HG02678 (cell line): ENCODE results near the gene ABCF3.

Source experiments
- ATAC-seq: cut with Tn5 transposase; IDR thresholded peaks from one replicate; pipeline ENCODE4 v1.9.1; 2021; ENCODE audit warnings: mild to moderate bottlenecking, moderate library complexity; ENCODE audit not compliant: unreplicated experiment

The ABCF3 gene

DNA sequence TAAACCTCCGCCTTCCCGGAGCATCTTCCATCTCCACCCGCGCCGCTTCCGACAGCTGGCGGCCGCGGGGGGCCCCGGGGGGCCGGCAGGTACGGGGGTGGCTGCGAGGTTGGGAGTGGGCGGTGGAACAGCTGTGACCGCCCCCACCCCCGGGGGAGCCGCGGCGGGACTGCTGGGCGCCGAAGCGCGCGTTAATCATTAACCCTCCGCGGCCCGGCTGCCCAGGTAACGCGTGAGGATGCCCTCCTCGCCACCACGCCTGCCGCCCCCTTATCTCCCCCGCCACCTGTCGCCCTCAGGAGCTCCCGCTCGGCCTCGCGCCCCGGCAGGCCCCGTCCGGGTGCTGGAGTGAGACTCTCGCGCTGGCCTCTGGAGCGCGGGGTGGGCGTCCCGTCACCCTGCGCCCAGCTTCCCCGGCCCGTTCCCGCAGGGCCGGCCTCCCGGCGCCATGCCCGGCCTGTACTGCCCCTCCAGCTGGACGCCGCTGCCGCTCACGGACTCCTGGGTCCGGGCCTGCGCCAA is 44.1 kb downstream of the ABCF3 start:
- ATAC-seq: peak; percentile 15

DNA sequence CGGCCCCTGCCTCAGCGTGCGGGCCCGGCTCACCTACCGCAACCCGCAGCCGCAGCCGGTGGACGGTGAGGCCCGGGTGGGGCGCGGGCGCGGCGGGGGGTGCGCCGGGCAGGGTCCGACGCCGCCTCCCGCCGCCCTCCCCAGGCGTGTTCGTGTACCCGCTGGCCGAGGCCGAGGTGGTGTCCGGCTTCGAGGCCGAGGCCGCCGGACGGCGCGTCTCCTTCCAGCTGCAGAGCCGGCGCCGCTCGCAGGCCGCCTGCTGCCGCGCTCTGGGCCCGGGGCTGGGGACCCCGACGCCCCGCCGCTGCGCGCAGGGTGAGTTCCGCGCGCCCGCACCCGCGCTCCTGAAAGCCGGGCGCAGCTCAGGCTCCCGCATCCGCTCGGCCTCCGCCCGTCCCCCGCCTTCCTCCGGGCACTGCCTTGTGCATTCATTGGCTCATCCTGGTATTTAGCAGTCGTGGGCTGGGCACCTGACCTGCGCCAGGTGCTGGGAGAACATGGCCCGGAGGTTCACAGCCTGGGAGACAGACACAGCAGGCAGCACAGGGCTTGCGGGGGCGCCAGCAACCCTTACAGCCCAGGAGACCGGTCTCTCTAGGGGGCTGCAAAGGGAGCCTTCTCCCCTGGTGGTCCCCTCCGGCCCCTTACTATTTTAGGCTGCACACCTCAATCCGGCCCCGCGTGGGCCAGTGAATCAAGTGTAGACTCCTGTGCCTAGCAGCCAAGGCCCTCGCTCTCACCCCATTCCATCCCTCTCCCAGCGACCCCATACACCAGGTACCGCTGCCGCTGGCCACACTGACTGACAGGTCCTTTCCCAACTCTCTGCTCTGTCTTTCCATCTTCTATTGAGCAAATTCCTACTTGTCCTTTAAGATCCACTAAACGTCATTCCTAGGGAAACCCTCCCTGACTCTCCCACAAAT is 44.9 kb downstream of the ABCF3 start:
- ATAC-seq: no peak

DNA sequence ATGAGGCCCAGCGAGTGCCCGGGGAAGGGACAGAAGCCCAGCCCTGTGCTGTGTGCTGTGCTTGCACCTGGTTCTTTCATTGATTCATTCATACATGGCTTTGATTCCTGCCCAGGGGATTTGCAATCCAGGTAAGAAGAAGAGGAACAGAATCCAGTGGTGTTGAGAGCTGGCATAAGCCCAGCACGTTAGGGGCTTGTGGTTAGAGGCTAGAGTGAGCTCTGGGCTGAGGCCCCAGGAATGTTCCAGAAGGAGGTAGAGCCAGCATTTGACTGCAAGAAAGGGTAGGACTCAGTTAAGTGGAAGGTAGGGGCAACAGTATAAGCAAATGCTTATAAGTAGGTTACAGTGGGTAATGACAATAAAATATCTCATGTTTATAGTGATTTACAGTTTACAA is 45.7 kb downstream of the ABCF3 start:
- no peak for ATAC-seq

DNA sequence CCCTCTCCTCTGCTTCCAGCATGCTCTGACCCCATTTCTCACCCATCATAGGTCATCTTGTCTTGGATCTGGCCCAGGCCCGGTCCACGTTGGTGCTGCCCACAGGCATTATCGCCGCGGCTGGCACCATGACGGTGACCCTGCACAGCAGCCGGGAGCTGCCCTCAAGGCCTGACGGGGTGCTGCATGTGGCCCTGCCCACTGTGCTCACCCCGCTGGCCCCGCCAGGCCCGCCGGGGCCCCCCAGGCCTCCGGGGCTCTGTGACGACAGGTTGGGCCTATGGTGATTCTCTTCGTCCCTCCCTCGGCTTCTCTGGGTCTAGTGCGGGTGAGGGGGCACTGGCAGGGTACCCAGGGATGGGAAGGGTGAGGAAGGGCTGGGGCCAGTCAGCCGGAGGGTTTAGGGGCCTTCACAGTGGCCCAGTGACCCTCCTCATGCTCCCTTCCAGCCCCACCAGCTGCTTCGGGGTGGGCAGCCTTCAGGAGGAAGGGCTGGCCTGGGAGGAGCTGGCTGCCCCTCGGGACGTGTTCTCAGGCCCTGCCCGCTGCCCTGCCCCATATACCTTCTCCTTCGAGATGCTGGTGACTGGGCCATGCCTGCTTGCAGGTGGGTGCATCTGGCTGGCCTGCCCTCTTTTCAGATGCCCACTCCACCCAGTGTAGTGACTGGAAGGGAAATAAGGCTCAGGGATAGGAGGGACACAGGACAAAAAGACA is 47.3 kb downstream of the ABCF3 start:
- no peak for ATAC-seq

DNA sequence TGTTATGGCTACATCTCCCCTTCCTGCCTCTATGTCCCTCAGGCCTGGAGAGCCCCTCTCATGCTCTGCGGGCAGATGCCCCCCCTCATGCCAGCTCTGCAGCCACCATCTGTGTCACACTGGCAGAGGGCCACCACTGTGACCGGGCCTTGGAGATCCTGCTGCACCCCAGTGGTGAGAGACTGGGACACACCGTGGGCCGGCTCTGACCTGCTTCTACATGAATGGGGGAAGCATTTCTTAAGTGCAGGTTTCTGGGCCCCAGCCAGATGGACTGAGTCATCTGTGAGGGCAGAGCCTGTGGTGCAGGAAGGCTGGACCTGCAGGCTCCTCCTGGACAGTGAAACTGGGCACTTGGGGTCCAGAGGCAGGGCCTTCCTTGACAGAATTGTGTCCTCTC is 48.2 kb downstream of the ABCF3 start:
- no peak for ATAC-seq

DNA sequence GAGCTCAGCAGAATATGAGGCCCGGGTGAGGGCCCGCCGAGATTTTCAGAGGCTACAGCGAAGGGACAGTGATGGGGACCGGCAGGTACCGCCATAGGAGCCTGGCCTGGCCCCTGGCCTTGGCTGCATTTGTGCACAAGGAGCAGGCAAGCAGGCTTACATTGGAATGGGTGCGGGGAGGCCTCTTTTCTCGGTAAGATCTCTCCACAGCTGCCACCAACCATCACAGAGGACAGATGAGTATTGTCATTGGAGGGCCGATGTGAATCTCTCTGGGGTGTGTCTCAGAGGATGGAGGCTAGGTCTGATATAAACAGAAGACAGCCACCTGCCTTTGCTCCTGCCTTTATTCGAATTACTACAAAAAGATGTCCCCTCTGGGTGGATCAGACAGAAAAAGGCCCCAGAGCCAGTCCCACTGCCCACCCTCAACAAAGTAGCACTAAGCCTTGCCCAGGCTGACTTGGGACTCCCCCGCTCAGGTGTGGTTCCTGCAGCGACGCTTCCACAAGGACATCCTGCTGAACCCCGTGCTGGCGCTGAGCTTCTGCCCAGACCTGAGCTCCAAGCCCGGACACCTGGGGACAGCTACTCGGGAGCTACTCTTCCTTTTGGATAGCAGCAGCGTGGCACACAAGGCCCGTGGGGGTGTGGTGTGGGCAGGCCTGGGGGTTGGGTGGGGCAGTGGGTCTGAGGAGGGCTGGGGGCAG is 48.8 kb downstream of the ABCF3 start:
- ATAC-seq: no peak

DNA sequence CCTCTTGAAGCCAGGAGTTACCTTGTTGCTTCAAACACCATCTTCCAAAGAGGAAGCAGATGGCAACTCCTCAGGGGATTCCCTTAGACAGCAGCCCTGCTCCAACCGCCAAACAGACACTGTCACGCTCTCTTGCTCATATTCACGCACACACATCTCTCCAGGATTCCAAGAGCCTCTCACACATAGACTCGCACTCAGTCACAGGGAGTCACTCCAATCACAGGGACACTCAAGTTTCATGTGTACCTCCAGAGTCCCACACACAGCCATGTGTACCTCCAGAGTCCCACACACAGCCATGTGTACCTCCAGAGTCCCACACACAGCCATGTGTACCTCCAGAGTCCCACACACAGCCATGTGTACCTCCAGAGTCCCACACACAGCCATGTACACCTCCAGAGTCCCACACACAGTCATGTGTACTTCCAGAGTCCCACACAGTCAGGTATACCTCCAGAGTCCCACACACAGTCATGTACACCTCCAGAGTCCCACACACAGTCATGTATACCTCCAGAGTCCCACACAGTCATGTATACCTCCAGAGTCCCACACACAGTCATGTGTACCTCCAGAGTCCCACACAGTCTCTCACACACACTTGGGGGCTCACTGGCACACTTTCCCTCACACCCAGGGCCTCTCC is 49.5 kb downstream of the ABCF3 start:
- ATAC-seq: no peak

DNA sequence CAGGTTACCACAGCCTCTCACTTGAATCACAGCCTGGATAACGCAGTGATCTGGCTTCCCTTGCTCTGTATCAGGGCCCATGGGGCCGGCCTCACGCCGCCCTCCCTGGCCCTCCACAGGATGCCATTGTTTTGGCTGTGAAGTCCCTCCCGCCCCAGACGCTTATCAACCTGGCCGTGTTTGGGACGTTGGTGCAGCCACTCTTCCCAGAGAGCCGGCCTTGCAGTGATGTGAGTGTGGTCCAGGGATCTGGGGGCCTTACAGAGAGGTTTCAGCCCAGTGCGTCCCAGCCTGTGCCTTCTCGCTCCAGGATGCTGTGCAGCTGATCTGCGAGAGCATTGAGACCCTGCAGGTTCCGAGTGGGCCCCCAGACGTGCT is 50.0 kb downstream of the ABCF3 start:
- no peak for ATAC-seq

DNA sequence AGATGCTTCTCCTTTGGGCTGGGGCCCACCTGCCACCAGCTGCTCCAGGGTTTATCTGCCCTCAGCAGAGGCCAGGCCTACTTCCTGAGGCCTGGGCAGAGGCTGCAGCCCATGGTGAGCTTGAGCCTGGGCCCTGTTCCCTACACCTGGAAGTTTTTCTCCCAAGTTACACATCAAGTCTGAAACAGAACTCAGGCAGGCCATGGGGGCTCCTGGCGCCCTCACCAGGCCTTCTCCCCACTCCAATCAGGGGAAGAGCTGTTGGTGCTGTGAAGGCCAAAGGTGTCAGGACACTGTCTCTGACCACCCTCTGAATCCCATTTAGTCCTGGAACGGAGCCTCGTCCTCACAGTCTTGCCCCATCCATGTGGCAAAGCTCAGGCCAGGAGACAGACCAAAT is 50.6 kb downstream of the ABCF3 start:
- ATAC-seq: no peak

DNA sequence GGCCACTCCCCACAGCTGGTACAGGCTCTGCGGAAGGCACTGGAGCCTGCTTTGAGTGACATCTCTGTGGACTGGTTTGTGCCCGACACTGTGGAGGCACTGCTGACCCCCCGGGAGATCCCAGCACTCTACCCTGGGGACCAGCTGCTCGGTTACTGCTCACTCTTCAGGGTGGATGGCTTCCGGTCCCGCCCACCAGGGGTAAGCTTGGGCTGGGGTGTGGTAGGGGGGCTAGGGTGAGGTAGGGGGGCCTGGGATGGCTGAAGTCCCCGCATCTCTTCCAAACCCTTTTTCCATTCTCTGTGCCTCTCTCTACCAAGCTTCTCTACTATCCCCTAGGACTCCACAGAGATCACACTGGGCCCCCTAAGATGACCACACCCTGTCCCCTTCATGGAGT is 51.2 kb downstream of the ABCF3 start:
- ATAC-seq: no peak

DNA sequence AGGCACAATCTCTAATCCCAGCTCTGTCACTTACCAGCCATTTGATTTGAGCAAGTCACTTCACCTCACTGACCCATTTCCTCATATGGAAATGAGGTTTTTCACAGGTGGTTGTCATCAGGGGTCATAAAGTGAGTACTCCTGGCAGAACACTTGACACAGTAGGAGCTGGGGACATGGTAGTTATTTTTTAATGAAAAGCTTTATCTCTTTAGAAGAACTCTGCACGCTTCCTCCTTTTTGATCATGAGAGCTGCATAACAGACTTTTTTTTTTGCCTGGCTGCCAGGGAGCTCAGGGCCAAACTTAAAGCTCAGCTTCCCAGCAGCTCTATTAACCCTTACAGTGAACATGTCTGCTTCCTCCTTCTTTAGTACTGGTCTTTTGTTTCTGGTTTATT is 51.8 kb downstream of the ABCF3 start:
- no peak for ATAC-seq

DNA sequence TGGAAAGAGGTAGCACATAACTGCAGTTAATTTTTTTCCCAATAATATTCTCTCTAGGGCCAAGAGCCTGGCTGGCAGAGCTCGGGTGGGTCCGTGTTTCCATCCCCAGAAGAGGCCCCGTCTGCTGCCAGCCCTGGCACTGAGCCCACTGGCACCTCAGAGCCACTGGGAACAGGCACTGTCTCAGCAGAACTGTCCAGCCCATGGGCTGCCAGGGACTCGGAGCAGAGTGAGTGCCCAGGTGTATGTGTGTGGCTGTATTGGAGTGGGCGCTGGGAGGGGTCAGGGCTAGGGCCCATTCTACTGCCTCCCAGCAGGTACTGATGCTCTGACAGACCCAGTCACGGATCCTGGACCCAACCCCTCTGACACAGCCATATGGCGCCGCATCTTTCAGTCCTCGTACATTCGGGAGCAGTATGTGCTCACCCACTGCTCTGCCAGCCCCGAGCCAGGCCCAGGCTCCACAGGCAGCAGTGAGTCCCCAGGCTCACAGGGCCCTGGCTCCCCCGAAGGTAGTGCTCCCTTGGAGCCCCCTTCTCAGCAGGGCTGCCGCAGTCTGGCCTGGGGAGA is 52.3 kb downstream of the ABCF3 start:
- no peak for ATAC-seq

DNA sequence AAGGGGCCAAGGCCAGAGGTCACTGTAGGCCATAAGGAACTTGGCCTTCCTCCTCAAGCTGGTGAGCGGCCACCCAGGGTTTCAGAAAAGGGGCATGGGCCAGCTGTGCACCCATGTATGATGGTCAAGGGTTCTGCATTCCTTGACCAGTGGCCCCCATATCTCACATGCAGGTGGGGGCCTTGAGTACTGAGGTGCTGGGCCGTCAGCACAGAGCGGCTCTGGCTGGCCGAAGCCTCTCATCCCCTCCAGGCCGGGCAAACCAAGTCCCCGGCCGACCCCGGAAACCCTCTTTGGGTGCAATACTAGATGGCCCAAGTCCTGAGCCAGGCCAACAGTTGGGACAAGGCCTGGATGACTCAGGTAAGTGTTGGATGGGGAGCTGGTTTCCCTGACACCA is 53.2 kb downstream of the ABCF3 start:
- ATAC-seq: no peak

DNA sequence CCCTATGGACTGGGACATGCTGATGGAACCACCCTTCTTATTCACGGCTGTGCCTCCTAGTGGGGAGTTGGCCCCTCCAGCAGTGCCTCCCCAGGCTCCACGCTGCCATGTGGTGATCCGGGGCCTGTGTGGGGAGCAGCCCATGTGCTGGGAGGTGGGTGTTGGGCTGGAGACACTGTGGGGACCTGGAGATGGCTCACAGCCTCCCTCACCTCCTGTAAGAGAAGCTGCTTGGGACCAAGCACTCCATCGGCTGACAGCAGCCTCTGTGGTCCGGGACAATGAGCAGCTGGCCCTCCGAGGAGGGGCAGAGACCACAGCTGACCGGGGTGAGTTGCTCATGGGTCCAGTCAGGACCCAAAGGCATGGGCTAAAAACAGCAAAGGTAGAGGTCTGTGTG is 53.7 kb downstream of the ABCF3 start:
- no peak for ATAC-seq

DNA sequence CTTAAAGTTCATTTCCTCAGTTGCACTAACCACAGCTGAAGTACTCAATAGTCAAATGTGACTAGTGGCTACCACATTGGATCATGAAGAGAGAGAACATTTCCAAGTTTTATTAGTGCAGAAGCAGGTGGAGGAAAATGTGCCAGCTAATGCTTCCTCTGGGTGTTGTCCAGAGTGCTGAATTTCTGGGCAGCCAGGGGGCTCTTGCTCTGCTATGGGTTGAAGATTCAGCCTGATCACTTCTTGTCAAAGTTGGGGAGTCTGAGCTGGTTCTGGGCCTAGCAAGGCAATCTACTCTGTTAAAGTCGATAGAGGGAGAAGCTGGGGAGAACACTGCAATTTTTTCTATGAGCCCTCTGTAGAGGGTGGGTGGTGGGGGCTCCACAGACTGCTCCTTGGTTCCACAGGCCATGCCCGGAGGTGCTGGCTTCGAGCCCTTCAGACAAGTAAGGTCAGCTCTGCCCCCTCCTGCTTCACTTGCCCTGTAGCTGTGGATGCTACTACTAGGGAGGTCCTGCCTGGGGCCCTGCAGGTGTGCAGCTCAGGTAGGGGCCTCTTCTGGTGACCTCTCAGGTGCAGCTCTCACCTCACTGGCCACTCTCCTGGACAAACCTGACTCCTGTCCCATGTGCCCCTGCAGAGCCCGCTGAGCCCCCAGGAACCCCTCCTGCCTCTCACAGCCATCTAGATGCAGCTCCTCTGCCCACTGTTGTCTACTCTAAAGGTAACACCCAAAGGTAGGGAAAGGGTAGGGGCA is 54.6 kb downstream of the ABCF3 start:
- ATAC-seq: no peak

DNA sequence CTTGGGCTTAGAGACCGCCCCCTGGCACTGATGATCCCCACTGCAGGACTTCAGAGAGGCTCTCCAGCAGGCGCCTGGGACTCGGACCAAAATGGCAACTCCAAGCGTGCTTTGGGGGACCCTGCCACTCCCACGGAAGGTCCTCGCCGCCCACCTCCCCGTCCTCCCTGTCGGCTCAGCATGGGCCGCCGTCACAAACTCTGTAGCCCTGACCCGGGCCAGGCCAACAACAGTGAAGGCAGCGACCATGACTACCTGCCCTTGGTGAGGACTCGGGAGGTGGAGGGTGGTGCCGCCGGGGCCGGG is 55.1 kb downstream of the ABCF3 start:
- no peak for ATAC-seq

DNA sequence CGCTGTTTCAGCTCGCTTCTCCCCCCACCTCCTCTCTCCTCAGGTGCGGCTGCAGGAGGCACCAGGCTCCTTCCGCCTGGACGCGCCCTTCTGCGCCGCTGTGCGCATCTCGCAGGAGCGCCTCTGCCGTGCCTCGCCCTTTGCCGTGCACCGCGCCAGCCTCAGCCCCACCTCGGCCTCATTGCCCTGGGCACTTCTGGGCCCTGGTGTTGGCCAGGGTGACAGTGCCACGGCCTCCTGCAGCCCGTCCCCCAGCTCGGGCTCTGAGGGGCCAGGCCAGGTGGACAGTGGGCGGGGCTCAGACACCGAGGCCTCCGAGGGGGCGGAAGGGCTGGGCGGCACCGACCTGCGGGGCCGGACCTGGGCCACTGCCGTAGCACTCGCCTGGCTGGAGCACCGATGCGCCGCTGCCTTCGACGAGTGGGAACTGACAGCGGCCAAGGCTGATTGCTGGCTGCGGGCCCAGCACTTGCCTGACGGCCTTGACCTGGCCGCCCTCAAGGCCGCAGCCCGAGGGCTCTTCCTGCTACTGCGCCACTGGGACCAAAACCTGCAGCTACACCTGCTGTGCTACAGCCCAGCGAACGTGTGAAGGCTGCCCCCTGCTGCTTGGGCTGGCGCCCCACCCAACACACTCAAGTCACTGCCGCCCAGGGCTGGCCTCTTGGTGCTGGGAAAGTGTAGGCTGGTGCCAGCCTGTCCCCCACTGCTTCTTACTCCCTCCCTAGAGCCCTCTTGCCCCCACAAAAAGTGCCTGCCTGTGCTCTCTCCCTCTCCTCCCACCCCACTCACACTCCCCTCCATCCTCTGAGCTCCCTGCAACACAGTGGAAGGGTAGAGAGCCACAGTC is 55.7 kb downstream of the ABCF3 start:
- ATAC-seq: no peak

DNA sequence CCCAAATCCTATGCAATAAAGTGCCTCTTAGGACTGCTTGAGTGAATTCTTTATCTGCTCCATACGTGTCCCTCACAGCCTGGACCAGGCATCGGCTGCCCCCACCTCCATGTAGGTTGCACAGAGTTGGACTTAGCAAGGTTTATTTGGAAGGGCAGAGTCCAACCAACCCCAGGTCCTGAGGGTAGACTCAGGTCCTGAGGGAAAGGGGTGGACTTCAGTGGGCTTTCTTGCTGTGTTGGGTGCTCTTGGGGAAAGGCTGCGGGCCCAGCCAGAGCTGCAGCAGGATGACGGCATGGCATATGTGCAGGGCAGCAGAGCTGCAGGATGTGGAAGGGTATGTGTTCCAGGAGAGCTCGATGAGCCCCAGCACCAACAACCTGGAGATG is 56.3 kb downstream of the ABCF3 start:
- no peak for ATAC-seq
